ENCODE data around the gene ADPRHL1.
"Not testable (repeated sequence)": the region's sequence is repeated elsewhere in the genome, so short reads cannot be mapped to it uniquely, and the experiment has no call there.

Gene ADPRHL1

DNA sequence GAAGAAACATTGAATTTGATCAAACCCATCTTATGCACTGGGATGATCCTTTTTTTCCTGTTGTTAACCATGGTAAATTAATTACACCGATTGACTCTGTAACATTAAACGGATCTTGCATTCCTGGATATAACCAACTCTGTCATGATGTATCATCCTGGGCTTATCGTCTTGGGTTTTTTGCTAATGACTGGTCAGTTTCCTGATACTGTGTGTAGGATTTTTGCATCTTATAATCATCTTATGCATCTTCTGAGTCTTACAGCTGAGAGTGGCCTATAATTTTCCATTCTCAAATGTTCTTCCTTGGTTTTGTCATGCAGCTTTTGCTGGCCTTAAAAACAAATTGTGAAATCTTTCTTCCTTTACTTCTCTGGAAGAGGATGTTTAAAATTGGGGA is 24.4 kb upstream of the ADPRHL1 start:
- no peak for DNase-seq (ENCODE audit: low spot score)
- TF ChIP-seq, protein P1, sequence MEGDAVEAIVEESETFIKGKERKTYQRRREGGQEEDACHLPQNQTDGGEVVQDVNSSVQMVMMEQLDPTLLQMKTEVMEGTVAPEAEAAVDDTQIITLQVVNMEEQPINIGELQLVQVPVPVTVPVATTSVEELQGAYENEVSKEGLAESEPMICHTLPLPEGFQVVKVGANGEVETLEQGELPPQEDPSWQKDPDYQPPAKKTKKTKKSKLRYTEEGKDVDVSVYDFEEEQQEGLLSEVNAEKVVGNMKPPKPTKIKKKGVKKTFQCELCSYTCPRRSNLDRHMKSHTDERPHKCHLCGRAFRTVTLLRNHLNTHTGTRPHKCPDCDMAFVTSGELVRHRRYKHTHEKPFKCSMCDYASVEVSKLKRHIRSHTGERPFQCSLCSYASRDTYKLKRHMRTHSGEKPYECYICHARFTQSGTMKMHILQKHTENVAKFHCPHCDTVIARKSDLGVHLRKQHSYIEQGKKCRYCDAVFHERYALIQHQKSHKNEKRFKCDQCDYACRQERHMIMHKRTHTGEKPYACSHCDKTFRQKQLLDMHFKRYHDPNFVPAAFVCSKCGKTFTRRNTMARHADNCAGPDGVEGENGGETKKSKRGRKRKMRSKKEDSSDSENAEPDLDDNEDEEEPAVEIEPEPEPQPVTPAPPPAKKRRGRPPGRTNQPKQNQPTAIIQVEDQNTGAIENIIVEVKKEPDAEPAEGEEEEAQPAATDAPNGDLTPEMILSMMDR (IDR thresholded peaks at IDR 0.05; ENCODE audit: extremely low read depth, missing control alignments): no peak

DNA sequence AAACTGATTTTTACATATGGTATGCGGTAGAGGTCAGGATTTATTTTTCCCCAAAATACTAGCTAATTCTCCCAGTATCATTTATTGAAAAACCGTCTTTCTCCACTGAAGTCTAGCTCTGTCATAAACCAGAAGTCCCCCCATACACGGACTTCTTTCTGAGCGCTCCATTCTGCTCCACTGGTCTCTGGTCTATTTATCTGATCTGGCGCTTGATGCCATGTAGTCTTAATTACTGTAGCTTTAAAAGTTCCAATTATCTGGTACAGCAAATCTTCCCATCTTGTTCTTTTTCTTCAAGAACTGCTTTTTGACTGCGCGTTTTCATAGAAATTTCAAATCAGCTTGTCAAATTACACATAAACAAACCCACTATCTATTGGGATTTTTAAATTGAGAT is 23.5 kb upstream of the ADPRHL1 start:
- TF ChIP-seq, protein P1 (IDR thresholded peaks at IDR 0.05; ENCODE audit: extremely low read depth, missing control alignments): no peak
- DNase-seq (ENCODE audit: low spot score): no peak

- no peak for DNase-seq (ENCODE audit: low spot score)
- TF ChIP-seq, protein P1 (IDR thresholded peaks at IDR 0.05; ENCODE audit: extremely low read depth, missing control alignments): no peak
These were observed 22.6 kb upstream of the ADPRHL1 start for GRCh38 chr13:113475911-113476310.

GRCh38 chr13:113475280-113475679 is 22.0 kb upstream of the ADPRHL1 start:
- TF ChIP-seq, protein P1 (IDR thresholded peaks at IDR 0.05; ENCODE audit: extremely low read depth, missing control alignments): no peak
- no peak for DNase-seq (ENCODE audit: low spot score)

DNA sequence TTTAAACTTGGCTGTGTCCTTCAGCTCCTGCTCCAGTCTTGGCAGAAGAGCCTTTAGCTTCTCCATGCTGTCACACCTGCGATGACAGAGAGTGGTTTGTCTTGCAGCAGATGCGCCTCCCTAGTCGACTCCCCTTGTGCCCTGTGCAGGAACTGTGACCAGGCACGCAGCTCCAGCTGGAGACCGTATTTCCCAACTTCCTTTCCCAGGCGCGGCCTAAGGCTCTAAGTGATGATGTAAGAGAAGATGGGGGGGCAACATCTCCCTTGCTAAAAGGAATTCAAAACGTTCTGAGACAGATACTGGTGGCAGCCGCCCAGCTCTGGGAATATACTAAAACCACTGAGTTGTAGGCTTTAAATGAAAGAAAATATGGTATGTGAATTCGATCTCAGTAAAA is 20.9 kb upstream of the ADPRHL1 start:
- TF ChIP-seq, protein P1 (IDR thresholded peaks at IDR 0.05; ENCODE audit: extremely low read depth, missing control alignments): no peak
- no peak for DNase-seq (ENCODE audit: low spot score)

DNA sequence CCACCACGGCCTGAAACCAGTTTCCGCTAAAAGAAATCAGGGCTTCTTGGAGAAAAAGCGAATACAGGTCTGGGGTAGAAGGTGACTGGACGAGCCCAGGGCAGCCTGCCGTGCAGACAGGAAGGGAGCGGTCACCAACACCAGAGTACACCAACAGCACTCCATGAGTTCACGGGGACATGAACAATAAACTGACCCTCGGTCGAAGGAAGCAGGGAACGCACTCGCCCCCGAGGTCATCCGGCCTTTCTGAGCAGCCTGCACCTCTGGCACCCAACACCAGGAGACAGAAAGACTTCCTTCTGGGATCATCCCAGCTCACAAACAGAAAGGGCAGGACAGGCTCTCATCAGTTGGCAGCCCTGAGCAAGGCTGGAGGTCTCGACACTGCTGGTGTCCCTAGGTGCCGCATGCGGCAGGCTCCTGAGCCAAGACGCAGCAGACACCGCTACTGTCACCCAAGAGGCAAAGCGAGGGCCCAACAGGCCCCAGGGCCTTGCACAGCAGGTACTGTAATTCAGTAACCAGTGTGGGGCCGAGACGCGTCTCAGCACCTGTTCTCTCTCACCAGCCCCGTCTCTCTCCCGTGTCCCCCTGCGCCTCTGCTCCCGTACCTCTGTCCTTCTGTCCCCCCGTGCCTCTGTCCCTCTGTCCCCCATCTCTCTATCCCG is 19.2 kb upstream of the ADPRHL1 start:
- TF ChIP-seq, protein P1 (IDR thresholded peaks at IDR 0.05; ENCODE audit: extremely low read depth, missing control alignments): no peak
- no peak for DNase-seq (ENCODE audit: low spot score)

GRCh38 chr13:113471844-113472243 is 18.6 kb upstream of the ADPRHL1 start:
- DNase-seq (ENCODE audit: low spot score): no peak
- TF ChIP-seq, protein P1 (IDR thresholded peaks at IDR 0.05; ENCODE audit: extremely low read depth, missing control alignments): no peak

DNA sequence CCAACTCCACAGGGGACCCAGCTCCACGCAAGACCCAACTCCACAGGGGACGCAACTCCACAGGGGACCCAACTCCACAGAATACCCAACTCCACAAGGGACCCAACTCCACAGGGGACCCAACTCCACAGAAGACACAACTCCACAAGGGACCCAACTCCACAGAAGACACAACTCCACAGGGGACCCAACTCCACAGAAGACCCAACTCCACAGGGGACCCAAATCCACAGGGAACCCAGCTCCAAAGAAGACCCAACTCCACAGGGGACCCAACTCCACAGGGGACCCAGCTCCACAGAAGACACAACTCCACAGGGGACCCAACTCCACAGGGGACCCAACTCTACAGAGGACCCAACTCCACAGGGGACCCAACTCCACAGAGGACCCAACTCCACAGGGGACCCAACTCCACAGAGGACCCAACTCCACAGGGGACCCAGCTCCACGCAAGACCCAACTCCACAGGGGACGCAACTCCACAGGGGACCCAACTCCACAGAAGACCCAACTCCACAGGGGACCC is 17.4 kb upstream of the ADPRHL1 start:
- not testable (repeated sequence) for DNase-seq (ENCODE audit: low spot score)
